HG03354 (cell line): ENCODE measurements around the gene SRGAP1.

Experiments
- ATAC-seq: cut with Tn5 transposase; IDR thresholded peaks from one replicate; pipeline ENCODE4 v1.9.1; 2021; ENCODE audit warnings: mild to moderate bottlenecking; ENCODE audit not compliant: unreplicated experiment, poor library complexity, severe bottlenecking

SRGAP1 gene

GRCh38 chr12:63844391-63845341 lies at the start of gene SRGAP1:
SRGAP1 (plus strand) TSS chr12:63844700; CDS start chr12:63844817, 117 bp downstream.
- ATAC-seq: peak; percentile 35

- ATAC-seq: no peak
These were observed 49.3 kb upstream of the SRGAP1 start for GRCh38 chr12:63795032-63795687.

GRCh38 chr12:63795944-63796343 lies 48.6 kb upstream of the SRGAP1 start:
- no peak for ATAC-seq

GRCh38 chr12:63802012-63802608 lies 42.4 kb upstream of the SRGAP1 start:
- peak; percentile 59 for ATAC-seq

- no peak for ATAC-seq
These were observed 39.8 kb upstream of the SRGAP1 start for GRCh38 chr12:63804746-63805145.

GRCh38 chr12:63805704-63806672 lies 38.5 kb upstream of the SRGAP1 start:
- no peak for ATAC-seq

GRCh38 chr12:63808631-63809030 lies 35.9 kb upstream of the SRGAP1 start:
- no peak for ATAC-seq

- ATAC-seq: no peak
These were observed 34.9 kb upstream of the SRGAP1 start for GRCh38 chr12:63809566-63809965.

GRCh38 chr12:63811334-63811733 lies 33.2 kb upstream of the SRGAP1 start:
- ATAC-seq: no peak

GRCh38 chr12:63811755-63812154 lies 32.7 kb upstream of the SRGAP1 start:
- no peak for ATAC-seq

- peak; percentile 42 for ATAC-seq
These were observed 30.2 kb upstream of the SRGAP1 start for GRCh38 chr12:63814146-63814772.

- ATAC-seq: no peak
These were observed 29.0 kb upstream of the SRGAP1 start for GRCh38 chr12:63815482-63815852.

- peak; percentile 47 for ATAC-seq
These were observed 28.5 kb upstream of the SRGAP1 start for GRCh38 chr12:63816031-63816430.

- no peak for ATAC-seq
These were observed 24.1 kb upstream of the SRGAP1 start for GRCh38 chr12:63820427-63820826.

- ATAC-seq: peak; percentile 52
These were observed 22.7 kb upstream of the SRGAP1 start for GRCh38 chr12:63821781-63822251.

GRCh38 chr12:63822352-63822751 lies 22.1 kb upstream of the SRGAP1 start:
- ATAC-seq: no peak

- ATAC-seq: no peak
These were observed 21.5 kb upstream of the SRGAP1 start for GRCh38 chr12:63823040-63823439.

GRCh38 chr12:63826006-63826585 lies 18.4 kb upstream of the SRGAP1 start:
- peak; percentile 73 for ATAC-seq

GRCh38 chr12:63828867-63829266 lies 15.6 kb upstream of the SRGAP1 start:
- ATAC-seq: no peak
